IgD-negative memory B cell (primary cell): ENCODE data around the gene PATL2. TPM values are rescaled to one million over a fixed set of nuclear protein-coding genes. Genes with fewer than 3 reads are reported as not detected.

ENCODE experiments used
- polyA plus RNA-seq: library from polyadenylated mRNA; unstranded; fragments of 300-500 nt; fragmentation: Illumina TruSeq; gene quantifications from one replicate; pipeline ENCODE4 v1.2.3, GENCODE V29; 2021

Gene PATL2
- polyA plus RNA-seq, 1 donor from 2014 or later = 17.7 TPM

Other genes starting within 250 kb of the PATL2 start
- gene EIF3J, start 174.2 kb downstream of the PATL2 start, polyA plus RNA-seq = 15.4 TPM
- gene SPG11, start 47.7 kb downstream of the PATL2 start, polyA plus RNA-seq = 41.7 TPM
- gene B2M, start 194 bp upstream of the PATL2 start, polyA plus RNA-seq = 23,226 TPM
- 30.7 TPM for gene TRIM69, start 25.2 kb upstream of the PATL2 start, polyA plus RNA-seq
- gene TERB2, start 245.4 kb upstream of the PATL2 start, polyA plus RNA-seq = not detected